ENCODE data around the gene REPS2.

The REPS2 gene

GRCh38 chrX:17056868-17057608, 110.6 kb downstream of the REPS2 start:
- Histone ChIP-seq H3K27ac (no peak overlapping the region), H3K4me3 (no peak overlapping the region)
- DNase-seq (ENCODE audit: low spot score), result no peak
- TF ChIP-seq CTCF (IDR thresholded peaks at IDR 0.05), result no peak

- Histone ChIP-seq H3K27ac (no peak overlapping the region), H3K4me3 (no peak overlapping the region)
- TF ChIP-seq CTCF (IDR thresholded peaks at IDR 0.05), result no peak
- DNase-seq (ENCODE audit: low spot score), result no peak
Measured at GRCh38 chrX:17062065-17062464, 115.6 kb downstream of the REPS2 start.

GRCh38 chrX:17065100-17065499, 118.6 kb downstream of the REPS2 start:
- Histone ChIP-seq H3K27ac (no peak overlapping the region), H3K4me3 (no peak overlapping the region)
- TF ChIP-seq CTCF (IDR thresholded peaks at IDR 0.05), result no peak
- no peak for DNase-seq (ENCODE audit: low spot score)

GRCh38 chrX:17067534-17067933, 121.1 kb downstream of the REPS2 start:
- no peak overlapping the region for H3K4me3 ChIP-seq
- TF ChIP-seq CTCF (IDR thresholded peaks at IDR 0.05), result no peak
- no peak overlapping the region for H3K27ac ChIP-seq
- no peak for DNase-seq (ENCODE audit: low spot score)

- no peak for TF ChIP-seq CTCF (IDR thresholded peaks at IDR 0.05)
- no peak overlapping the region for H3K4me3 ChIP-seq
- DNase-seq (ENCODE audit: low spot score), result no peak
- no peak overlapping the region for H3K27ac ChIP-seq
Measured at GRCh38 chrX:17072301-17072700, 125.8 kb downstream of the REPS2 start.

GRCh38 chrX:17072721-17073230, 126.3 kb downstream of the REPS2 start:
- Histone ChIP-seq H3K27ac (no peak overlapping the region), H3K4me3 (no peak overlapping the region)
- TF ChIP-seq CTCF (IDR thresholded peaks at IDR 0.05), result no peak
- DNase-seq (ENCODE audit: low spot score), result no peak

GRCh38 chrX:17075004-17075403, 128.5 kb downstream of the REPS2 start:
- no peak overlapping the region for H3K4me3 ChIP-seq
- H3K27ac ChIP-seq, result no peak overlapping the region
- no peak for TF ChIP-seq CTCF (IDR thresholded peaks at IDR 0.05)
- DNase-seq (ENCODE audit: low spot score), result no peak

Measured in coronary artery (tissue), 2 donors.